Activated naive CD8-positive, alpha-beta T cell treated with anti-CD3 and anti-CD28 coated beads, Interleukin-2, amount 50 U/mL, for 16 hours (primary cell): ENCODE results near the gene WNK3.
A peak's percentile ranks its signal among the peaks of the same experiment; 100 is the strongest.

Experiments
- DNase-seq: peaks from one replicate; pipeline ENCODE4 v3.0.0-alpha.2; 2020; ENCODE audit warnings: low read depth, low spot score

The WNK3 gene

DNA sequence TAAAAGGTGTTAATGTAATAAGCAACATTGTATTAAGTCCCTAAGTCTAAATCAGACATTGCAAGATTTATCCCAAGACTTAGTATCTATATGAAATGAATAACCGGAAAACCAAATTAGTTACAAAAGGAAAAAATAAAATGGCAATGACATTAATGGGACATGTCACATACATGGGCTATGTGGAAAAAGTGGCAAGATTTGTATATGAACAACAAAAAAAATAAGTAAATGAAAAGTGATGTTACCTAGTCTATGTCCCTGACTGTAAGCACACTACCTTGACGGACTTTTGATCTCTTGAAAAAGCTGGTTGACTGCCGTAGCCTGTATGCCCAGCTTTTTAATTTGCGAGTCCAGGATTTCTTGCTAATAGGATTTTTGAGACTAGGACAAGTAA is 119.3 kb downstream of the WNK3 start:
- no peak for DNase-seq

DNA sequence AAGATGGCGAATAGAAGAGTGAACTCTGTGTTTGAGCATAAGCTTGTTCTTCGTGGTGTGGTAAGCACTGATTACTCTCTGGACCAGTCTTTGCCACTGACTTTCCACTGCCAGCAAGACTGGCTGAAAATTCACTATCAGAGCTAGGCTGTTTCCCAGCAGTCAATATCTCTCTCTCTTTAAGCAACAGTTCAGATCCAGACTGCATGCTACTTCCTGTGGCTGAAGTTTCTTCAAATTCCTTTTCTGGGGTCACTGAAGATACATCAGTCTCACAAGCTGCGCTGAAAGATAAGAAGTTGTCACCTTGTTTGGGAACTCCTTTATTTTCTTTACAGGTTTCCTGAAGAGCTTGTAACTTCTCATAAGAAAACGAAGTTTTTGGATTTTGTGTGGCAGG is 120.8 kb downstream of the WNK3 start:
- DNase-seq: no peak

DNA sequence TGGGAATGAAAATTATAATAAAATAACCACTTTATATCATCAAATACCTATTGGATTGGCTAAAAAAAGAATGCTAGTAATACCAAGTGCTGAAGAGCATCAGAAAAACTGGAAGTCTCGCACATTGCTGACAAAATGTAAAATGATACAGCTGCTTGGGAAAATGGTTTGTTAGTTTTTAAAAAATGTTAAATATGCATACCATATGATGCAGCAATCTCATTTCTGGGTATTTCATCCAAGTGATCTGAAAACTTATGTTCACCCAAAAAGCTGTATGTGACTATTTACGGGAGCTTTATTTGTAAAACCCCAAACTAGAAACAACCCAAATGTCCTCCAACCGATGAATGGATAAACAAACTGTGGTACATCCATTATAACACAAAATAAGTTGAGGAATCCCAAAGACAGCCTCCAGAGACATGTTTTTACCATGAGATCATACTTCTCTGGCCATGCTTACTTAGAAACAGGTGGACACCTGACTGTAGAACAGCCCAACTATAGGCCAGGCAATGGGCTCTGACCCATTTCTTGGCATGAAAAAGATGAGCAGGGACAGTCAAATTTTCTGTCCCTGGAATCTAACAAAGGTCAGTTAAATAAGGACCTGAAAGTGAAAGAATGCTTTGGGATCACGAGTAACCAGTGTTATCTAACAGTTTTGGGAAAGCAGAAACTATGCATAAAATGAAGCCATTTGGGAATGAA is 127.3 kb downstream of the WNK3 start:
- no peak for DNase-seq

DNA sequence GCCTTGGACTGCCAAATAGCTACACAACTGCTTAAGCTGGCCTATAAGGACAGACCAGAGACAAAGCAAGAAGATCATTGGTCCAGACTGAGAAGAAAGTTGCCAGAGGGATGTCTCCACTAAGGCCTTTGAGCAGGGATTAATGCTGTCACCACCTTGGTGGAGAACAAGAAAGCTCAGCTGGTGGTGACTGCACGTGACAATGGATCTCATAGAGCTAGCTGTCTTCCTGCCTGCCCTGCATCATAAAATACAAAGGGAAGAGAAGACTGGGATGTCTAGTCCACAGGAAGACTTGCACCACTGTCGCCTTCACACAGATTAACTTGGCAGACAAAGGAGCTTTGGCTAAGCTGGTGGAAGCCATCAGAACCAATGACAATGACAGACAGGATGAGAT is 134.3 kb downstream of the WNK3 start:
- DNase-seq: no peak

DNA sequence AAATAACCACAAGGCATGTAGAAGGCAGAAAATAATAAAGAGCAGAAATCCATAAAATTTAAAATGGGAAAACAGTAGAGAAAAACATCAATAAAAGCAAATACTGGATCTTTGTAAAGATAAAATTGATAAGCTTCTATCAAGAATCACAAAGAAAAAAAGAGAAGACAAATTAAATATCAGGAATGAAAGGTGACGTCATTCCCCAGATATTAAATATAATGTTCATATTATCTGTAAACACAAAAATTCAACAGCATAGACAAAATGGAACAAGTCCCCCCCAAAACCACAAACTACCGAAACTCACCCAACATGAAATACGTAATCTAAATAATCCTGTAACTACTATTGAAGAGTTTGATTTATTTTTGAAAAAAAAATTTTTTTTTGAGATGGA is 144.2 kb downstream of the WNK3 start:
- DNase-seq: no peak

DNA sequence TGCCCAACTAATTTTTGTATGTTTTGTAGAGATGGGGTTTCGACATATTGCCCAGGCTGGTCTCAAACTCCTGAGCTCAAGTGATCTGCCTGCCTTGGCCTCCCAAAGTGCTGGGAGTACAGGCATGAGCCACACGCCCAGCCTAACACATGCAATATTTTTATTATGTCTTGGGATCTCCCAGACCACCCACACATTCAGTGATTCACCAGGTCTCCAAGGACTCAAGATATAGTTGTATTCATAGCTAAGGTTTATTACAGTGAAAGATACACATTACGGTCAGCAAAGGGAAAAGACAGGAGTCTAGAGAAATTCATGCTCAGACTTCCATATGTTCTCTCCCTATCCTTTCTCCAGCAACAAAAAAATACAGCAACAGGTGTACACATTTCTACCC is 149.3 kb downstream of the WNK3 start:
- no peak for DNase-seq

DNA sequence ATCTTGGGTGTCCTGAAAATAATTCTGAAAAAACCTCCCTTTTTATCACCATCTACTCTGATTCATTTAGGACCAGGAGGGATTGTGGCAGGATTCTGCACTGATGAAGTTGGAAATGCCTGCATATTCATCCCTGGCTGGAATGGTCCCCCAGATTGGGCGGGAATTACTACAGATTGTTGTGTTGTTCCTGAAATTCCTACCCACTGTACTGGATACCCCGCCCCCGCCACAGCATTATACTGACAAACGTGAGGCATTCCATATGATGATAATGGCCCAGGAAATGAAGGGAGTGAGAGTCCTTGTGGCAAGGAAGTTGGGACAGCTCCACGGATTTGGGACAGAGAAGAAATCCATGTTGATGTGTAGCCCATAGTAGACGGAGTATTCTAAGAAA is 159.6 kb downstream of the WNK3 start:
- DNase-seq: no peak

DNA sequence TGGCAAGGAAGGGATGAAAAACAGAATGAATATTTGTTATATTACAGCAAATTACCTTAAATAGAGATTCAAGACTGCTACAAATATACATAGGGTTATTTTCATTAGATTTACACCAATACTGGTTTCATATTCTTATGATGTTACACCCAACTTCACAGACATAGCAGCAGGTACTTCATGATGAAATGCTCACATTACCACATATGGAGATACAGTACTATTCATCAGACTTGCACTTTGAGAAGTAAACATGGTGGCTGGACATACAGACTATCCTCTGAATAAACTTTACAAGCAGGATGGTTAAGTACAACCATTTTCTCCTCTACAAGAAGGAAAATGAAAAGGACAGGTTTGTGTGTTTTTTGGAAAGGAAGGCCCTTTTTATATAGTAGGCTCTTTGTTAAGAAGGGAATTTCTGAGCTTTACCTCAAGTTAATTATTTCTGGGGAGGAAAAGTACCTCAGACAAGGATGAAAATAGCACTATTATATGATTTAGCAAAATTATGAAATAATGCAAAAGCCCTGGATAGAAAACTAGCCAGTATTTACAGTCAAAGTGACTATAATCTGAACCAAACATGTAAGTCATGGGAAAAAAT is 162.8 kb downstream of the WNK3 start:
- DNase-seq: no peak

DNA sequence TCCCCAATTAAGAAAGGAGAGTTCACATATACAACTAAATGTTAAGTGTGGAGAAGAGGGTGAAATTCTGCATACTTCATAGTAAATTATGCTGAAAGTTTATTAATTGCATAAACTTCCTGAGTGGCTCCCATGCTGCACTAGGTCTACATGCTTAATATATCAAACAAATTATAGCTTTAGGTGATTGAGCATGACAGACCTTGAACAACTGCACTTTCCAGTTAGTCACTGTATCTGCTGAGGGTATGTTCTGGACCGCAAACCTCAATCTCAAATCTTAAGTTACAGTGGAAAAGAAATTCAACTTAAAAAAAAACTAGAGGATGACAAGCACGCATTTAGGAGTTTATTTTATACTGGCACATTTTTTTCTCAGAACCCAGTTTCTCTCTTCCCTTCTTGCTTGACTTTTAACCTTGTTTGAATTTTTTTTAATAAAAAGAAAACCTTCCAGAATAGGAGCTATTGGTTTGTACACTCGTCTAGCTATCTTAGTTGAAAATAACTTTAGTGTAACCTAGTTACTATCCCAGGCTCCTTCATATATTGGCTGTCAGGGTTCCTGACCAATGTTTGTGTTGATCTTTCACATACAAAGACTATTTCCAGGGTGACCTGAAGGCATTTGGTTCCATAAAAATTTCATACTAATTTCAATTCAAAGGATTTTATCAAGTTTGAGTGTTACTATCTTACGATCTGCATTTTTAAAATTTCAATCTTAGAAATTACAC is 164.6 kb downstream of the WNK3 start:
- no peak for DNase-seq

DNA sequence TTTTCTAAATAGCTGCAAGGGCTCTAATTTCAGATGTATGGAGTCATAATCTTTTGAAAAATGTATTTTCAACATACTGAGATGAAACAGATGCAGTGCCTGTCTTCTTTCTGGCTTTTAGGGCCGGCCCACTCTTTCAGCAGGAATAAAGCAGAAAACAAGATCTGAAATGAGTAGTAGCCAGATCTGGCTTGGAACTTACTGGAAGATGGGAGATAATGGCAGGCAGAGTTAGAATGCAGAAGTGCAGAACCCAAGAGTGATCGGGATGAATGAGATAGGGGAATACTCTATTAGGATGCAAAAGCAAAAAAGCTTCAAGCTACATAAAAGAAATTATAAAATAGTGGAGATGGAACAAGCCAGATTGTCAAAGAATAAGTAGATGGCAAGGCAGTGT is 173.4 kb downstream of the WNK3 start:
- no peak for DNase-seq

DNA sequence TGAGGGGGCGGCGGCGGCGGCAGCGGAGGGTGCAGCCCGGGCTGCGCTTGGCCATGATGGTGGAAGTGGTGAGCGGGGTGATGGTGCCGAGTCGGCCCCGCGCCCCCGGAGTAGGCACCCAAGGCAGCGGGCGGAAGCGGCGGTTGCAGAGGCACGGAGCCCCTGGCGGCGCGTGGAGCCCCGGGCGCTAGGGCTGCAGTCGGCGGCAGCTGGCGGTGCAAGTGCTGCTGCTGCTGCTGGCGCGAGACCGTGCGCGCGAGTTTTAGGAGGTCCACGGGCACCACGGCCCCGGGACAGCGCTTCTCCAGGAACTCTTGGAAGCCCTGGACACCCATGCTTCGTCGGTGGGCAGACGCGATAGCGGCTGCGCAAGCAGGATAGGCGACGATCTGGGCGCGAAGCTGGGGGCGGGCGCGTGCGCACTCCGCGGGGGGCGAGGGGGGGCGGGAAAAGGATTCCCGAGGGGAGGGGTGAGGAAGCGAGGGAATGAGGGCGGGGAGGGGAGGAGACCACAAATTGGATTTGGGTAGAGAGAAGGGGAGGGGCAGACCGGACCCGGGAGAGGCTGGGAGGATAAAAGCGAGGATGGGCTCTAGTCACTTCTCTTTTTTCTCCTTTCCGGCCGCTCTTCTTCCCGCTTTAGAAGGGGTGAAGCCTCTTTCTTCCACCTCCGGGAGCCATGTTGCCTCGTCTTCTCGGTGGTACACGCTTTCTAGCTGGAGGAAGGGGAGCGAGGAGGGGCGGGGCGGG is 174.8 kb downstream of the WNK3 start, which contains the start of gene FAM120C:
TSS of gene FAM120C (minus strand) at position 391 of the 750 bp plus-strand sequence. CDS start at position 335, 56 bp downstream.
- DNase-seq: peak; percentile 37

DNA sequence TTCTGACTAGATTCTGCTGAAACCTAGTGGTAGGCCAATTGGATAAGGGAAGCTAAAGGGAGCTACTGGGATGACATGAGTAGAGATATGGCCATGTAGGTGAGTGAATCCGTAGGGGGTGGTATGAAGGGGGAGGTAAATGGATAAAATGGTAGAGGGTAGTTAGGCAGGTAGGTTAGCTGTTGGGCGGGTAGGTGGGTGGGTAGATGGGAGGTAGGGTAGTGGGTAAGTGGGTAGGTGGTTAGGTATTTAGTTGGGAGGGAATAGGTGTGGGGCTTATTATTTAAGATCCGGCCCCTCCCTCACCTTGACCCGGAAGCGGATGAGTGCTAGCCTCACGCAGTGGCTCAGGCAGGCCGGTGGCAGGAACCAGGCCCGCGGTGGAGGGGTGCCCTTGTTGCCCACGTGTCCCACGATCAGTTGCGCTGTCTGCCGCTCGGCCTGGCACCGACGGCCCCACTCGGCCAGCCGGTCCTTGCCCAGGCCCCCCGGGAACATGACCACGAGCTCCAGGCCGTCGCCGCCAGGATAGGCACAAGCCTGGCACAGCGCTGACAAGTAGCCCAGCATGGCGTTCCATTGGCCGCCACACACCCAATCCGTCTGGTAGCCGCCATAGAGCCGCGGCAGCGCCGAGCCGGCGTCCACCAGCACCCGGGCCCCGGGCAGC is 175.5 kb downstream of the WNK3 start:
- peak; percentile 42 for DNase-seq

DNA sequence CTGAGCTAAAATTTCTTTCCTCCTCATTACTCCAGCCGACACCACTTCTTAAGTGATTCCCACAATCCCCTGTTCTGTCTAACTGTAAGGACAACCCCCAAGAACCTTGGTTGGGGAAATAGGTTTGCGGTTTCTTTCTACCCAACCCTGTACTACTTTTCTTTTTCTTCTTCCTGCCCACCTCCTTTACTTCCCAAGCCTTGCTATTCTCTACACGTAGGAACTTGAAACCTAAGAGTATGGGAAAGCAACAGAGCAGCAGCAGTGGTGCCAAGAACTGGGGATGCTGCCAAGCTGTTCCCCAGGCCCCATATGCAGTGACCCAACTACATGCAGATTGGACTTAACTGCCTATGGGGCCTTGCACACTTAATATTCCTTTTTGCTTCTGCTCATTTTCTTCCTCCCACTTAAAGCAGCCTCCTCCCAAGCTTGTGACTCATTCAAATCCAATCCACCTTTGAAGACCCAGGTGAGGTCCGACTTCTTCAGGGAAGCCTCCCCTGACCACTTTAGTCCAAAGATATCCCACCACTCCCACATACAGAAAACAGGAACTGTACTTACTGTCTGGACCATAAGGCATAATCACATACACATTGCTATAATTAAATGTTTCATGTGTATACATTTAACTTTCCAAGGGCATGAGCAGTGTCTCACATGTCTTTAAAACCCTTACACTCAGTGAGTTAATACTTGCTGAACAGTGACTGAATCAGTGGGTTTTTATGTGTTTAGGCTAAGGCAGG is 176.5 kb downstream of the WNK3 start:
- DNase-seq: no peak

DNA sequence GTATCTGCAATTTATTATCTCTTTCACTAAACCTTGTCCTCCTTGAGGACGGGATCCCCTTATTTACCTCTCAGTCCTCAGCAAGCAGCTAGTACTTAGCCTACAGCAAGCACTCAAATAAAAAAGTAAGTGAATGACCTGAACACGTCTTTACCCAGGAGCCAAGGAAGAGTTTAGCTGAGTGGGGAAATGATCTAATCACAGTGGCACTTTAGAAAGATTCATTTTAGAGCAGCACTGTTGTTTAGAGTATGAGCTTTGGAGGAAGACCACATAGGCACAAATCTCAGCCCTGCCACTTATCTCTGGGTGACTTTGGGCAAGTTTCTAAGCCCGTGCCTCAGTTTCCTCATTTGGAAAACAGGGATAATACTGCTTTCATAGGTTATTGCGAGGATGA is 177.4 kb downstream of the WNK3 start:
- DNase-seq: no peak

DNA sequence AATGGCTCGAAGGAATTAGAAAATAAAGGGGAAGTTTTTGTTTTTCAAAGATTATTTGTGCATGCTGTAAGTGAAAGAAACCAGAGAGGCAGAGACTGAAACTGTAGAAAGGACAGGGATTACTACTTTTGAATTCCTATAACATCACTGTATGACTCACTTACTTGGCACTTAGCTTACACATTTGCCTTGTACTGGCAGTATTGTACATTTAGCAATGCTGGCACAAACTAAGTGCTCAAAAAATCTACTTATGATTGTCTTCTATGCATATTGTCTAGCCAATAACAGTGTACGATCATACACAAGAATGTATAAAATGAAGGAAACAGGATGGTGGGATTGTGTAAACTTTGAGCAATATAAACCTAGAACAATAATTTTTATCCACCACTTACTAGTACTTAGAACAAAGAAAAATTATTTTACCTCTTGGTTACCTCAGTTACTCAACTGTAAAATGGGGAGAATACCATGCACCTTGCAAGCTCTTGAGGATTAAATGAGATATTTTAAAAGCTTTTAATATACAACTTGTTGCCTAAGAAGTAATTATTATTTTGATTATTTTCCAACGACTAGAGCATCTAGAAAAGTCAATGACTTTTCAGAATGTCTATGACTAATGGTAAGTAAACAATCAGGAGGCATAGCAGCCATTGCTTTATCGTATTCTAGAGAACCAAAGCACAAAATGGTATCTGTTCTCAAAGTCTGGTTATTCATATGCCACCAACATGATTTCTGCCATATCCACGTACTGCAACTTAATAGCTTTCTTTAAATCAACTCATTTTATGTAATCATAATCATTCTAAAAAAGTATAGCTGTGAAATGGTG is 179.5 kb downstream of the WNK3 start:
- no peak for DNase-seq

DNA sequence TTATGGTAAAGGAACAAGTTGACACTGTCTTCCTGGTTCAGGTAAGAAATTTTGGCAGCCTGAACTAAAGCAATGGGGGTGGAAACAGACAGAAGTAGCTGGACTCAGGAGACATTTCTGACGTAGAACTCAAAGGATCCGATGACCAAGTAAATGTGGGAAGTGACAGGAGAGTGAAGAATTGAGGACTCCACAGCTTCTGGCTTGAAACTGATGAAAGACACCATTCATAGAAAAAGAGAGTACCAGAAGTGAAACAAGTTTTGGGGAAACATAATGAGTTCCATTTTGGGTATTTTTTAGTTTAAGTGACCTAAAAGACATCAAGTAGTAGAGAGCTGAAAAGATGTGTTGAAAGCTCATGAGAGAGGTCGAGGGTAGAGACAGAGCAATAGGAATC is 180.5 kb downstream of the WNK3 start:
- no peak for DNase-seq

DNA sequence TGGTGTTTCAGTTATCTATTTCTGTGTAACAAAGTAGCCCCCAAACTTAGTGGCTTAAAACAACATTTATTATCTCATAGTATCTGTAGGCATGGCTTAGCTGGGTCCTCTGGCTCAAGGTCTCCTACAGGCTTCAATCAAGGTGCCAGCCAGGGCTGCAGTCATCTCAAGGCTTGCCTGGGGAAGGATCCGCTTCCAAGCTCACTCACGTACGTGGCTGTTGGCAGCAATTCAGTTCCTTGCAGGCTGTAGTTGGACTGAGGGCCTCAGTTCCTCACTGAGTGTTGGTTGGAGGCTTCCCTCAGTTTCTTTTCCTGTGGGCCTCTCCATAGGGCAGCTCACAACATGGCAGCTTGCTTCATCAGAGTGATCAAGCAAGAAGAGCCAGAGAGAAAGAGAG is 184.1 kb downstream of the WNK3 start:
- no peak for DNase-seq

DNA sequence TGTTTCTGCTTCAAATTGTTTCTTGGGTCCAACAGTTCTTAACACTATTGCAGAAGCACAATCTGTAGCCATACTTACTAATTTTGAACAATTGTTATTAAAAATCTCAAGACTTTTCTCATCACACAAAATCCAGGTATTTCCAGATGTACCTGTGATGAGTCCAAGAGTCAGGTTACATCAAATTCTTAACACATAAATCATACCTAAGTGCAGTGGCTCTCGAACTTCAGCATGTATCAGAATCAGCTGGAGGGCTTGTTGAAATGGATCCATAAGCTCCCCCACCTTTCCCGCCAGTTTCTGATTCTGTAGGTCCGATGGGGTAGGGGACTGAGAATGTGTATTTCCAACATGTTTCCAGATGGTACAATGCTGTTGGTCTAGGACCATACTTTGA is 185.4 kb downstream of the WNK3 start:
- no peak for DNase-seq

DNA sequence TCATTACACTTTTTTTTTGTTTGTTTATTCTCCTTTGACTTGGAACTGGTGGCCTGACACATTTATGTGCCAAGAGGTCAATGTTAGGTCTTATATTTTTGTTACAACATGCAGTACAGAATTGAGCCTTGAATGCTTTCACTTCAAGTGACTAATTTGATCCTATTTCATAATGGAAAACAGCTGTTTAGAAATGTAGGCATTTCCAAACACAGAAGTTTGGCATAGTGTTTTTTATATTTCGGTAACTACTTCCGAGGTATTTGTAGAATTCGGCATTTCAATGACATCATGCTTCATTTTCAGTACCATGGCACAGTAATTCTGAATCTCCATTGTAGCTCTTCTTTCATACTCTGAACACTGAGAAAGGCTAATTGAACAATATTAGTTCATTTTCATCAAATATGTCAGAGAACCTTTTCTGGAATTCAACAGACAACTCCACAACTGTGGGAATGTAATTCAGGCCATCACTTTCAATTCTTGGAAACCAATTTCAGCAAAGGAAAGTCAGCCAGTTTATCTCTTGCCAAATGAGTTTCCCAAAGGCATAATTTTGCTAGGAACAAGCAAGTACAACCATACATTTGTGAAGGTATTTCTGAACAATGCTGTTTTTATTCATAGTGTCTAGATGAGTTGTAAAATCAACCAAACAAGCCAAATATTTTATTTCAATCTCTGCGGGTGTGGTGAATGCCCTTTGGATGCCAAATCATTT is 186.2 kb downstream of the WNK3 start:
- DNase-seq: no peak
